ENCODE measurements around the gene SMTN. TPM values are rescaled to one million over a fixed set of nuclear protein-coding genes. Genes with fewer than 3 reads are reported as not detected.
"Not testable (repeated sequence)": the region's sequence is repeated elsewhere in the genome, so short reads cannot be mapped to it uniquely, and the experiment has no call there.

SMTN gene
- total RNA-seq, 1 donor from 2014 or later, result 21.1 TPM

DNA sequence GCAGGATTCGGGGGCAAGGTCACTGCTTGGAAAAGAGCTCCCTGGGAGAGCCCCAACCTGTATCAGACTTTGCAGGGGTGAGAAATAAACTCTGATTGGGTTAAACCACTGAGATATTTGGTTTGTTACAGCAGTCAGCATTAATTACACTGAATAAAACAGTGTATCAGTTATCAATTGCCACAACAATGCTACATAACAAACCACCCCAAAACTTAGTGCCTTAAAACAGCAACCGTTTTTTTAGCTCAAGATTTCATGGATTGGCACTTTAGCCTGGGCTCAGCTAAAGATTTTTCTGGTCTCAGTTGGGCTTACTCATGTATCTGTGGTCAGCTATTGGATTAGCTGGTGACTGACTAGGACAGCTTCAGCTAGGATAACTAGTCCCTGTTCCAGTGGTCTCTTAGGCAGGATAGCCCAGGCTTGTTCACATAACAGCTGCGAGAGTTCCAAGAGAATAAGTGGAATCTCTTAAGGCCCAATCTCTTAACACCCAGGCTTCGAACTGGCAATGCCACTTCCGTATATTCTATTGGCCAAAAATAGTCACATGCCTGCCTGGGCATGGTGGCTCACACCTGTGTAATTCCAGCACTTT, 7.5 kb upstream of the SMTN start:
- not testable (repeated sequence) for ATAC-seq

GRCh38 chr22:31075961-31076360, 5.2 kb upstream of the SMTN start:
- peak; percentile 30 for ATAC-seq

GRCh38 chr22:31077681-31078080, 3.4 kb upstream of the SMTN start:
- ATAC-seq, result no peak

- not testable (repeated sequence) for ATAC-seq
Observed at GRCh38 chr22:31078389-31078788, 2.7 kb upstream of the SMTN start.

- no peak for ATAC-seq
Observed at GRCh38 chr22:31079095-31079642, 1.9 kb upstream of the SMTN start.

GRCh38 chr22:31080164-31080847, 812 bp upstream of the SMTN start:
- ATAC-seq, result no peak

DNA sequence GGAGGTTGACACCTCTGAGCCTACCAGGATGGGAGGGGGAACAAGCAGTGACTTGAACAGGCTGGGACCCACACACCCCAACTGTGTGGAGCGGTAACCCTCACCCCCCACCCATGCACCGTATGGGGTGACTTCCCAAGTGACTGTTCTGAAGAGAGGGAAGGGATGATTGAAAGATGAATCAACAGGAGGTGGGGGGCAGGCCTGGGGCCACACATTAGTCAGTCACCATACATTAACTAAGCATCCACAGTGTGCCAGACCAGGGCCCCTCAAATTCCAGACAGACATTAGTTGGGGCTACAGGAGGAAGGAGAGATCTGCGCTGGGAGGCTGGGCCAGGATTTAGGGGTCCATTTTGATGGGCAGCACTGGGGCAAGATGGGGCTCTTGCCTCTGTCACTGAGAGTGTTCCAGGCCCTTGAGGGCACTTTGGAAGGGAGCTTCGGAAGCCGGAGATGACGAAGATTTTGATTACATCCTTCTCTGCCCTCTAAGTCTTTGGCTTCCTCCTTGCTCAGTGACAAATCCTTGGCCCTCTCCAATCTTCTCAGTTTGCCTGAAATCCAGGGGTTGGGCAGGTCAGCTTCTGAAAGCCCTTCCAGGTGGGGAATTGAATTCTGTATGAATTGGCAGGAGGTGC, 966 bp downstream of the SMTN start:
- ATAC-seq, result no peak

DNA sequence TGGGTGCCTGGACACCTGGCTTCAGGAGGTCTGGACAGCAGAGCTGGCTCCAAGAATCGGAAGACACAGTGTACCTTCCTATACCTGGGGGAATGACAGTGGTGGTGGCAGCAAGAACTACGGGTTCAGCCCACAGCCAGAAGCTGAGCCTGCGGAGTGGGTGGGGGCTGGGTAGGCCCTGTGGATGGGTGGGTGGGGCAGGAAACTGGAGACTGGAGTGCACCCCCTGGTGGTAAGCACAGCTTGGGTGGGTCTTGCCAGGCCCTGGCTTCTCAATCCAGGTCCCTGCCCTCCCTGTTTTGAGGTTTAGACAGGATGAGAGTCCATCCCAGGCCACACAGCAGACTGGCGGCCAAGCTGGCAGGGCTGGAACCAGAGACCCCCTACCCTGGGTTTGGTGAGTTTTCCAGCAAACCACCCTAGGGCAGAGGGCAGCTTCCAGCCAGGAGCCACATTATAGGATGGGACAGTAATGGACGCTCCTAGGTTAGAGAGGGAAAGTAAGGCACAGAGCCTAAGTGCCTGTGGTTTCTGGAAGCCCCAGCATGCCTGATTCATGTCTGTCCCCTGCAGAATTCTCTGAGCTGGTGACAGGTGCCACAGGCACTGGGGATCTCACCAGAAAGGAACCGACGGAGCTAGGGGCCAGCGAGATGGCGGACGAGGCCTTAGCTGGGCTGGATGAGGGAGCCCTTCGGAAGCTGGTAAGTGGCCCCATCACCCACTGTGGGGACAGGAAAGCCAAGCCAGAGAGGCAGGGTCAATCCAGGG, 1.7 kb downstream of the SMTN start:
- ATAC-seq, result peak; percentile 18

GRCh38 chr22:31083377-31083768, 2.3 kb downstream of the SMTN start:
- ATAC-seq, result no peak

DNA sequence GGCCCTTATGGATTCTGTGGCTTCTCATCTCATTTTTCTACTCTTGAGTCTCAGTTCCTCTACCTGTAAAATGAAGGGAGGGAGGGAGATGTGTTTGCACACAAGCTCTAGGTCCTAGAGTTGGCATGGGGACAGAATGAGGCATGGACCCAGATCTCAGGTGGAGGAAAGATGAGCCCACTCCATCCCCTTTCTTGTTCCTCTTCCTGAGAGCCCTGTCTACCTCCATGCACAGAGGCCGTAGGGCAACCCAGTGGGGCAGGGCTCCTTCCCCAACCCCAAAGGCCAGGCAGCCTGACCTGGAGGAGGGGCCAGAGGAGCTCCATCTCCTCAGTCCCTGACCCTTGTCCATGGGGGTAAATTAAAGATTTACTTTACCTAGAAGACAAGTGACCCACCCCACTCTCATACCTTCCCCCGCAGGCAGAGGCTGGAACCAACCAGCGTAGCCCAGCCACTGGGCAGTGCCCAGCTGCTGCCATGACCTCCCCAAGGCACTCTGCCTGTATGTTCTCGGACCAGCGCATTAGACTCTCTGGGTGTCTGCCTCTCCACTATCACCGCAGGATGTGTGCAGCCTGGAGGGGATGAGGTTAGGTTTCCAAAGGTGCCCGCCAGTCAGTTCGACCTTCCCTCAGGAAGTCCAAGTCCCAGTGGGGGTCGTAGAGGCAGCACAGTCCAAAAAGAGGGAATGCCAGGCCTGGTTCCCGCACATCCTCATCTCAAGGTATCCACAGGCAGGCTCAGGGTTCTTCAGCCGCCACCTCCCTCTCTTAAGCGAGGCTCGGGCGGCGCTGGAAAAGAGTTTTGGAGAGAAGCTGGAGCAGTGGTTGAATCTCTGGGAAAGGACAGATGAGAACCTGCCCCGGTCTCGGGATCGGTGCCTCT, 3.0 kb downstream of the SMTN start:
- no peak for ATAC-seq

GRCh38 chr22:31084811-31085492, 3.8 kb downstream of the SMTN start:
- peak; percentile 69 for ATAC-seq

DNA sequence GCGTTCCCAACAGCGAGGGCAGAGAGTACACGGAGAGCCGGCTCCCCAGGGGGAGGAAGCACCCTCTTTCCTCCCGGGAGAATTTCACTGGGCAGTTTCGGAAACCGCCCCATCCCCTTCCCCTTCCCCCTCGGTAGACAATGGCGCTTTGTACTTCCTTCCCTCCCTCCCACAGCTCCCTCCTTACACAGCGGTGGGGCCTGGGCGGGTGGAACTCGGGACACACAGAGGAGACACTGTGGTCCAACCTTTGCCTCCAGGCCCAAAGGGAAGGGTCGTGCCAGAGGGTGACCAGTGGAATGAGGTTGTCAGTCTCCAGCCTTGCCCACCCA, 4.3 kb downstream of the SMTN start:
- ATAC-seq, result no peak

DNA sequence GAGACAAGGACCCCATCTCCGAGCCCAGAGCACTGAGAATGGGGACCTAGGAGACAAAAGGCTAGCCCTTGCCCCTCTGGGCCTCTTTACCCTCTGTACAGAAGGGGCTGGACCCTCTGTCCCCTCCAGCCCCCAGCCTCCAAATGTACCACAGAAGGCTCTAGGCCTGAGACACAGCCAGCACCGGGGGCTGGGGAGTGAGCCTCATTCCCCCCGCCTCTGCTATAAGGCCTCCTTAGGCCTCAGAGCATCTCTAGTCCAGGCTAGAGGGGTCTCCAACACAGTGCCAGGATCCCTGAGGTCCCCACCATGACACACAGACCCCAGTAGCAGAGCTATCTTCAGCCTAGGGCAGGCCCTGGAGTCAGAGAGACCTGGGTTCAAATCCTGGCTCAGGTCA, 4.8 kb downstream of the SMTN start:
- no peak for ATAC-seq

DNA sequence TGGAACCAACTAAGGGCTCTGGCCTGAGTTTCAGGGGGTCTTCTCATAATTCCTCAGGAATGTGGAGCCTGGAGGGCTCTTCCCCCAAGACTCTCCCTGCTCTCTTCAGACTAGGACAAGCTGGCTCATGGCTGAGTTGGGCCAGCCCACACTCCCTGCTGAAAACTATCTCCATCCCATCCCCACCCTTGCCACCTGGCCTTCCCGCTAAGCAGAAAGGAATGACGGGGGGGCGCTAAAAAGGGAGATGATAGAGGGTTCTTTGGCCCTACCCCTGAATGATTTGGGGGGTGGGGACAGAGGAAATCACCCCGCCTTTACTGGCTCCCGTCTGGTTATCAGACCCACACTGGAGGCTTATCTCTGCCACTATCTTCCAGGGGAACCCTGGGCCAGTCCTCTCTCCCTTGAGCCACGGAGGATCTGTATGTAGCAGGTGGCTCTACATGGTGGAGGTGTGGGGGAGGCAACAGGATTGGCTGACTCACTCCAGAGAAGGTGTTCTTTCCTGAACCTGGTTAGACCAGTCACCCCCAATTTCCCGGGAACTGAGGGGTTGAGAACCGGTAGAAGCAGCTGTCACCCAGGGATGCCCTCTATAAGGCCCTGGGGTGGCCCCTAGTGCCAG, 5.7 kb downstream of the SMTN start:
- no peak for ATAC-seq

GRCh38 chr22:31087744-31088215, 6.7 kb downstream of the SMTN start:
- ATAC-seq, result no peak

DNA sequence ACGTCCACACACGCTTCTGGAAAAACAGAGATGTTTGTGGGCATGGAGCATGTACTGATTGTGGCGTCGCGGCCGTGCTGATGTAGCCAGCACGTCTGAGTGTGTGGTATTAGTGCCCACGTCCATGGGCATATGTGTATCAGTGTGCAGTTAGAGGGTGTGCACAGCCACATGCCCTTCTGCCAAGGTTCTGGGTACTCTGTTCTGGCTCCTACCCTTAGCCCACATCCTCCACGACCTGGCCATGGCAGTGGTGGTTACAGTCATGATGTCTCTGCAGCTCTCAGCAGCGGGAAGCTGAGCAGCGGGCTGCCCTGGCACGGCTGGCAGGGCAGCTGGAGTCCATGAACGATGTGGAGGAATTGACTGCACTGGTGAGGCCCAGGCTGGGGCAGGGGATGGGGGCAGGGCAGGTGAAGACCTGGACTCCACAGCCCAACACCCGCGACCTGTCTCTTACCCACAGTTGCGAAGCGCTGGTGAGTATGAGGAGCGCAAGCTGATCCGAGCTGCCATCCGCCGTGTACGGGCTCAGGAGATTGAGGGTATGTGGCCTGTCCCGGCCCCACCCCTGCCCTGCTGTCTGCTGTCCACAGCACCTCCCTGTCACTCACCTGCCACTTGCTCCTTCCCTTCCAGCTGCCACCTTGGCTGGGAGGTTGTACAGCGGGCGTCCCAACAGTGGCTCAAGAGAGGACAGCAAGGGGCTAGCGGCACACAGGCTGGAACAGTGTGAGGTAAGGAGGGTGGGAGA, 7.3 kb downstream of the SMTN start:
- ATAC-seq, result no peak

DNA sequence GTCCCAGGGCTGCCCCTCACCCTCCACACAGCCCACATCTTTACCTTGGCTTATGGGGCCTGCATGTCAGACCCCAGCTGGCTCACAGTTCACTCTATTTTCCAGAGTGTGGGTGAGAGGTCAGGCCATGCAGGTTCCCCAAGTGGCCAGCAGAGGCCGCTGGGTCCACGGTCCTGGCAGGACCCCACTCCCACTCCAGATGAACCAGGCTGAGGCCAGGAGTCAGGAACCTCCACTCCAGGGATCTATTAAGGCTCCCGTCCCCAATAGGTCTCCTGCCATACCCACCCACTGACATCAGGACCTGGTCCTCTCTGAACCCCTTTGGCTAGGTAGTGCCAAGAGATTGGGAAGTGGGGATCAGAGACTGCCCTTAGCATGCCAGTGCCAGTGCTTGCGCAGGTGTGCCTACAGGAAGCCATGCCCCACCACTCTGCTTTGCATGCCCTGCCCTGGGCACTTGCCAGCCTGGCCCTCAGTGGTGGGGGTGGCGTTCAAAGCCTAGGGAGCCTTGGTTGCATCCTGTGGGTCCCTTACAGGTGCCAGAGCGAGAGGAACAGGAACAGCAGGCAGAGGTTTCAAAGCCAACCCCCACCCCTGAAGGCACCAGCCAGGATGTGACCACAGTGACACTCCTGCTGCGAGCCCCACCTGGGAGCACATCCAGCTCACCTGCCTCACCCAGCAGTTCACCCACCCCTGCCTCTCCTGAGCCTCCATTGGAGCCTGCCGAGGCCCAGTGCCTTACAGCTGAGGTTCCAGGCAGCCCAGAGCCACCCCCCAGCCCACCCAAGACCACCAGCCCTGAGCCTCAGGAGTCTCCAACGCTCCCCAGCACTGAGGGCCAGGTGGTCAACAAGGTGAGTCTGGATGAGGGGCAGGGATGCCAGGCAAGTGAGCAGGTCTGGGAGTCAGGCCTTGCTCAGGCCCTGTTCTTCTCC, 8.3 kb downstream of the SMTN start:
- ATAC-seq, result peak; percentile 10

- no peak for ATAC-seq
Observed at GRCh38 chr22:31090217-31091085, 9.3 kb downstream of the SMTN start.
